Activated CD4-positive, alpha-beta T cell treated with anti-CD3 and anti-CD28 coated beads, Interleukin-2, Interleukin-6, amounts not matched to agents 100 ng/mL and 50 ng/mL, durations not matched to agents 16 hours and 8 hours (primary cell): ENCODE results near the gene TCN1.
"Not testable (repeated sequence)": the region's sequence is repeated elsewhere in the genome, so short reads cannot be mapped to it uniquely, and the experiment has no call there.

ENCODE experiments used
- DNase-seq: peaks from one replicate; pipeline ENCODE4 v3.0.0-alpha.2; 2020

TCN1 gene, protein sequence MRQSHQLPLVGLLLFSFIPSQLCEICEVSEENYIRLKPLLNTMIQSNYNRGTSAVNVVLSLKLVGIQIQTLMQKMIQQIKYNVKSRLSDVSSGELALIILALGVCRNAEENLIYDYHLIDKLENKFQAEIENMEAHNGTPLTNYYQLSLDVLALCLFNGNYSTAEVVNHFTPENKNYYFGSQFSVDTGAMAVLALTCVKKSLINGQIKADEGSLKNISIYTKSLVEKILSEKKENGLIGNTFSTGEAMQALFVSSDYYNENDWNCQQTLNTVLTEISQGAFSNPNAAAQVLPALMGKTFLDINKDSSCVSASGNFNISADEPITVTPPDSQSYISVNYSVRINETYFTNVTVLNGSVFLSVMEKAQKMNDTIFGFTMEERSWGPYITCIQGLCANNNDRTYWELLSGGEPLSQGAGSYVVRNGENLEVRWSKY

DNA sequence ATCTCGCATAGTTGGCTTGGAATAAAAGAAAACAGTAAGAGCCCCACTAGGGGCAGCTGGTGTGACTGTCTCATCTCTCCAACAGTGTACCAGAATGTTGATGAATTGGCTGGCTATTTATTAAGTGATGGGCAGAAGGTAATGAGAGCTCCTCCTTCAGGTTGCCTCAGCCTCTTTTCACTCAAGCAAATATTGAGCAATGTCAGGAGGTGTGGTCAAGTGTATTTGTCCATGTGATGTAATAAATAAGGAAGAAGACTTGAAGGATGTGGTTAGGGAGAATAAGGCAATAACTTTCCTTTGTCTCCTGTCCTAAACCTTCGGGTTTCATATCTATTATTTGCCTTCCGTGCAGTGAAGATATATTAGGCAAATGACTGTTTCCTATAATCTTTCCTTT lies at the start of gene TCN1:
TSS of gene TCN1 (minus strand) at position 91 of the 400 bp plus-strand sequence. CDS start at position 74, 17 bp downstream.
- no peak for DNase-seq

DNA sequence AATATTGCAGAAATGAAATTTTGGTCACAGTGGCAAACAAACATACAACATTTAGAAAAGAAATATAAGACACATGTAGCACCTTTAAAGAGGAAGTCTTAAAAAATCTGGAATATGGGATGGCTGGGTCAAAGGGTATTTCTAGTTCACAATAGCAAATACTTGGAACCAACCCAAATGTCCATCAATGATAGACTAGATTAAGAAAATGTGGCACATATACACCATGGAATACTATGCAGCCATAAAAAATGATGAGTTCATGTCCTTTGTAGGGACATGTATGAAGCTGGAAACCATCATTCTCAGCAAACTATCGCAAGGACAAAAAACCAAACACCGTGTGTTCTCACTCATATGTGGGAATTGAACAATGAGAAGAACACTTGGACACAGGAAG lies 37.3 kb upstream of the TCN1 start:
- DNase-seq, result not testable (repeated sequence)

DNA sequence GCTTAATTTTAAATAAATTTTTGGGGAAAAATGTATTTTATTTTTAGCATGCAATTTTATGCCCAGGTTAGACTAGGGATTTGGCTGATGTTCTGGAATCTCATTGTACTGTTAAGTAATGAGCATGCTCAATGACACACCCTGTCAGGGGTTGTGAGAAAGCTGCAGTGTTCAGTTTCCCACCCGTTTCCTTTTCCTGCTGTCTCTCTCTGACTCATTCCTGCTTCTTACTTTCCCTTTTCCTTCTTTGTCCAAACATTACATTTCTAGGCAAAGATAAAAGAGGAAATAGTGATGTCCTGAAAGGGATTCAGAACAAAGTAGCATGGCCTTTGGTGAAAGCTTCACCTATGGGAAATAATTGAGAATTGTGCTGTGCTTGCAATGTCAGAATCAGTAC lies 35.0 kb upstream of the TCN1 start:
- DNase-seq, result no peak

DNA sequence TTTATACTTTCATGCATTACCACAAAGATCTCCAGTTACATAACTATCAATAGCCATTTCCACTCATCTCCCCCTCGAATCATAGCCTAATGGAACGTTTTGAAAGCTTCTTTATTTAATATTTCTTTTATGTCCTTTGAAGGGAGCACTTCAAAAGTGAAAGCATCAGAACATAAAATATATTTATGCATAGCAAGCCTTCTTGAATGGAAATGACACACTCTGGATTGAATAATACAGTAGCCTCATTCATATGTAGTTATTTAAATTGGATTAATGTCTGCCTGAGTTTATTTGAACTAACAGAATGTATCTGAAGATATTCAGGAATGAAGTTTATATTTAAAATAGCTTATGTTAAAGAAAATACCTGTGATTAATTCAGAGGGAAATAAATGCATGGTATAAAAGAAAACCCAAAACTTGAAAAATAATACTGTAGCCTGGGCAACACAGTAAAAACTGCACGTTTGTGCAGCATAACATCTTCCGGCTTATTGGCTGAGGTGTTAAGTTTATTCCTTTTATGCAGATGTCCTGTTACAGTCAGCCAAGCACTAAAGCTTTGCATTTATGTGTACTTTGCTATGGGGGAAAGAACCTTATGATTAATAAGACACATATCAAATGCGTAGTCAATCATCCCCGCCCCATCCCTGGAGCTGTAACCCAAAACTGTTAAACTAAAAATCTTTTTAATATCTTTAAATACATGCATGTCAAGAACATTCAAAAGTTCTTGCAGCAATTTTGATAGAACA lies 34.3 kb upstream of the TCN1 start:
- no peak for DNase-seq

DNA sequence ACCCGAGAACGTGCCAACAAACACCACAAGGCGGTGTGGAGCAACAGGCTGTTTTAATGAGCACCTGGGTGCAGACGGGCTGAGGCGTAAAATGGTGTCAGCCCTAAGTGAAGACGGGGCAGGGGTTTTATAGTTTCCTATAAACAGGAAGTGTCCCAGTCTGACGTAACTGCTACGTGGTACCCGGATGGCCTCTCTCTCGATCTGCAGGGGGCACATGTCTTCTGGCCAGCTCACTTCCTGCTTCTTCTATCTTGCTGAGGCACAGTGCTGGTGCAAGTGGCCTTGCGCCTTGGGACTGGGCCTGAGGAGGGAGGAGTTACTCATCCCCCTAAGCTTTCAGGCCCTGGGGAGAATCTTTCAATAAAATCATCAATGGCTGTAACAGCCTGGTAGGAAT lies 33.2 kb upstream of the TCN1 start:
- DNase-seq, result no peak

DNA sequence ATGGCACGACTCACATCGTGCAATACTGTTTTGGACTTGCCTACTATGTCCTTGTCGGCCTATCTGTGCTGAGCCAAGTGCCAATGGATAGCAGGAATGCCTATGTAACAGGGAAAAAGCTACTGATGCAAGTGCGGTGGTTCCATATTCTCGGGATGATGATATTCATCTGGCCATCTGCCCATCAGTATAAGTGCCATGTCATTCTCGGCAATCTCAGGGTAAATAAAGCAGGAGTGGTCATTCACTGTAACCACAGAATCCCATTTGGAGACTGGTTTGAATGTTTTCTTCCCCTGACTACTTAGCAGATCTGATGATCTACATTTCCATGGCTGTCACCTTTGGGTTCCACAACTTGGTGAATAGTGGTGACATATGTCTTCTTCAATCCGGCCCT lies 32.4 kb upstream of the TCN1 start:
- DNase-seq, result no peak

DNA sequence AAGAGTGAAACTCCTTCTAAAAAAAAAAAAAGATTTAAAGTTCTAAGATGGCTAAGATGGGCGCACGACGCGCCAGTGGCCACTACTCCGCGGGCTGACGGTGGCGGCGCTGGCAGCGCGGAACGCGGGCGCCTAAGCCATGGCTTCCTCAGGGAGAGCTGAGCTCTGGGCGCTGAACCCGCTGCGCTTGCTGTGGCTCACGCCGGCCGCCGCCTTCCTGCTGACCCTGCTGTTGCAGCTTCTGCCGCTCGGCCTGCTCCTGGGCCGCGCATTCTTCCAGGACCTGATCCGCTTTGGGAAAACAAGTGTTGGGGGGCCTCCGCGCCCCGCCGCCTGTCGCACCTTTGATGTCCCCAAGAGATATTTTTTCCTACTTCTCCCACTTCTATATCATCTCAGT lies 31.8 kb upstream of the TCN1 start:
- DNase-seq, result no peak

DNA sequence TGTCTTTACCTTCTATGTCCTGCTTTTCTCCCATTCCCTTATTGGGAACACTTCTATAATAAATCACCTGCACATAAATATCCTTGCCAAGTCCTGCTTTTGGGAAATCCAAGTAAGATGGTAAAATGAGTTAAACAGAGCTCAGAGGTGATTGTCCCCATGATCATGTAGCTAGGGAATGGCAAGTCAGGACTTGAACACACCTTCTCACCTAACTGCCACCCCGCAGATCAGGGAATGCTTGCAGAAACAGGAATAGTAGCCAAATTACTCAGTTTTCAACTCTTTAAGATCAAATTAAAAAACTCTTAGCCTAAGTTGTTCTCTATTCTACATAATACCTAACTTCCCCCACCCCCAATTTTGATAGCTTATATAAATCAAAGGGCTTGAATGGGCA lies 28.3 kb upstream of the TCN1 start:
- DNase-seq, result no peak

DNA sequence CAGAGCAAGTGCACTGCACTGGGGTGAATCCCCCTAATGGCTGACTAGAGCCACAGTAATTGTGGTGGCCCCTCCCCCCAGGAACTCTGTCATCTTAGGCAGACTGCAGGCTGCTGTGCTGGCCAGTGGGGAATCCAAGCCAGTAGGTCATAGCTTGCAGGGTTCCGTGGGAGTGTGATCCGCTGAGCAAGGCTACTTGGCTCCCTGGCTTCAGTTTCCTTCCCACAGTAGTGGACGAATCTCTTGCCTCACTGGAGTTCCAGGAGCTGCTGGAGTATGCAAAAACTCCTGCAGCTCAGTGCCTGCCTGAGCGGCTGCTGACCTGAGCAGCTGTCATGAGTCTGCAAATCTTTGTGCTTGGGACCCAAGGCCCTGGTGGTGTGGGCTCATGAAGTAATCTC lies 25.5 kb upstream of the TCN1 start:
- no peak for DNase-seq

DNA sequence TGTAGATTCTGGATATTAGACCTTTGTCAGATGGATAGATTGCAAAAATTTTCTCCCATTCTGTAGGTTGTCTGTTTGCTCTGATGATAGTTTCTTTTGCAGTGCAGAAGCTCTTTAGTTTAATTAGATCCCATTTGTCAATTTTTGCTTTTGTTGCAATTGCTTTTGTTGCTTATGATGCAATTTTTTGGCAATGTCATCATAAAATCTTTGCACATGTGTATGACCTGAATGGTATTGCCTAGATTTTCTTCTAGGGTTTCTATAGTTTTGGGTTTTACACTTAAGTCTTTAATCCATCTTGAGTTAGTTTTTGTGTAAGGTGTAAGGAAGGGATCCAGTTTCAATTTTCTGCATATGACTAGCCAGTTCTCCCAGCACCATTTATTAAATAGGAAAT lies 20.9 kb upstream of the TCN1 start:
- DNase-seq, result not testable (repeated sequence)

DNA sequence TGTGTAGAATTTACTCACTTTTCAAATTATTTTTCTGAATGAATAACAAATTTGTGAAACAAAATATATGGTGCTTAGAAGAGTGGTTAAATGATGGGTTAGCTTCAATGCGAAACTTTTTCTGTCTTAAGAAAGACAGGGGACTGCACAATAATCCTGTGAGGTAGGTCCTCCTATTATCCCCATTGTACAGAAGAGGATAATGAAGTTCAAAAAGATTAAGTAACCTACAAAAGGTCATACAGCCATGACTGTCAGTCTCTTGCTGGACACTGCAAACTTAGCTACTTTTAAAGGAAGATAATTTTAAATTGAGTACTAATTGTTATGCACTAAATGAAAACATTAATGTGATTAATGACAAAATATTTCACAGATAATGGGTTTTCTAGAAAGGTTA lies 17.3 kb upstream of the TCN1 start:
- no peak for DNase-seq

DNA sequence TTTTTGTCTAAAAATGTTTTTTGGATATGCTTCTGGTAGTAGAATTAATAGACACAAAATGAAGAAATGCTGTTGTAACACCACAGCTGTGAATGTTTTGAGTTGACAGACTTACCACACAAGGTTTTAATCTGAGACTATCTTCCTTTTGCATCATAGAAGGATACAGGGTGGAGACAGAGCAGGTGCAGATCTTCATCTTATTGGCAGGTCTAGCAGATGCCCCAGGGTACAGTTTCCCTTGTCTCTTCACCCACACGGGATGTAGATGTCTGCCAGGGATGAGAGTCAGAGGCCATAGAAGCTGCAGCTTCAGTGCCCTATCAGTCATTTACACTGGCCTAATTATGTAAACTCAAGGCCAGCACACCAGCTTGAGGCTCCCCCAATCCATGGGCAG lies 13.3 kb upstream of the TCN1 start:
- no peak for DNase-seq

DNA sequence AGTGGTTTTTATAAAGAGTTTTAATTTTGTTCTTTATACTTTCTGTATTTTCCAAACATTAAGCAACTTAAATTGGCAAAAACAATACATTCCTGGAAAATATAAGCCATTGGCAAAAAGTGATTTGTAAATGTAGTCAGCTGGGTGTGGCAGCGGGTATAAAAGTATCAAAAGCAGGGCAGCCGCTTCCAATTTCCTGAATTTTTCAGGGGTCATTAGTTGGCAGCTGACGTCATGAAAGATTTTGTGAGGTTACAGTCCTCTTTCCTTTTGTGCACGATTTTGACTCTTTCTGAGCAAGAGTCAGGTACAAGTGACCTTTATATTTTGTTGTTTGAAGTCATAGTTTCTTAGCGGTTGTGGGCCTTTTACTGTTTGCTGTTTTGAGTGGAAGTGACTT lies 12.3 kb upstream of the TCN1 start, which contains the start of gene OOSP3:
TSS of gene OOSP3 (plus strand) at position 208 of the 400 bp plus-strand sequence. CDS start at position 235, 27 bp downstream.
- DNase-seq, result no peak

DNA sequence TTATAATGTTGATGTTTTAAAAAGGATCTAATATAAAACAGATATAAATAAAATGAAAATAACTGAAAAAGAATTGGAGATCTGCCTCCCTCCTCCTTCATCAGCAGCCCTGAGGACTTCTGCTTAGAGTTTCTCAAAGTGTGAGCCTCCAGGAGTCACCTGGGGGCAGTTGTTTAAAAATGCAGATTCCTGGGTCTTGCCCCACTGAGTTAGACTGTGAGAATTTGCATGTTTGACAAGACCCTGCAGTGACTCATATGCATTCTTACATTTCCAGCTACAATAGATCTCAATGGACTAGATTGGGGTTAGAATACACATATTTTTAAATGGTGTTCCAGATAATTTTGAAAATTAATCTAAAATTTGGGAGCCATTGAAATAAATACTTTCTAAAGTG lies 11.5 kb upstream of the TCN1 start:
- no peak for DNase-seq

DNA sequence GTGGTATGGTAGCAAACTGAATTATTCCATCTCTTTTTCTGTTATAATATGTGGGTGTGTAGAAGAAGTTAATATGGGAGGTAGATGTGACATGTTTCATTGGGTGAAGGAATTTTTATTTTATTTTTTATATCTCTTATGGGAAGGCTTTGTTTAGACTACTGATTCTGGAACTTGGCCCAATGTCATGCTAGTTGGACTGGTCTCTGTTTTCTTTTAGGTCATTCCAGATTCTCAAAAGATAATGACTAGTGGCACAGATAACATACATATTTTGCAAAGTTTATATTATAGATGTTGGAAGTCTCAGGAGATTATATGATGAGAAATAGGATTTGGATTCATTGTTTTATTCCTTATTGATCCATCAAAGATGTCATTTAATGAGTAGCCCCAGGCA lies 11.0 kb upstream of the TCN1 start:
- DNase-seq, result no peak

DNA sequence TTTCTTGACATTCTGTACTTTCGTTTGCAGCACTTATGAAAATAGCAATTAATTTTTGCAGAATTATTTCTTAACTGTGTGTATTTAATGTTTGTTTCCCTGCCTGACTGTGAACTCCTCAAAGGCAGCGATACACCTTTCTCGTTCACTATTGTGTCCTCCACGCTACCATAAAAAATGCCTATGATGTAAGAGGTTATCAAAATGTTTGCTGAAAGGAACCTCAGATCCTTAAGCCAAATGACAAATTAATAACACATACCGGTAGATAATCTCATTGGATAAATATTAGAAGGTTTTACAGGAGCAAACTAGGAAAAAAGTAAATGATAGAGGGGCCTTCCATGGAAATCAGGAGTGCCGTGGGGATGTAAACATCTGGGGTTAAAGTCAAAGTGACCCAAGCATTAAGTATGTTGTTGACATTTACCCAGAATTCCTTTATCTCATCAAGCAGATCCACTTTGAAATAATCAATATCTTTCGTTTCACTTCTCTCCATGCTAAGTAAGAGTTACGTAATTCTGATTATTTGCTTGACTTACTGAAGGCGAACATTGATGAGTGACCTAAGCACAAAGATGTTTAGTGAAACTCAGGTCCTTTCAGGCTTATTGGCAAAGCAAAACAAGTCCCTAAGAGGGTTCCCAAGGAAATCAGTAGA lies 9.7 kb upstream of the TCN1 start:
- no peak for DNase-seq

DNA sequence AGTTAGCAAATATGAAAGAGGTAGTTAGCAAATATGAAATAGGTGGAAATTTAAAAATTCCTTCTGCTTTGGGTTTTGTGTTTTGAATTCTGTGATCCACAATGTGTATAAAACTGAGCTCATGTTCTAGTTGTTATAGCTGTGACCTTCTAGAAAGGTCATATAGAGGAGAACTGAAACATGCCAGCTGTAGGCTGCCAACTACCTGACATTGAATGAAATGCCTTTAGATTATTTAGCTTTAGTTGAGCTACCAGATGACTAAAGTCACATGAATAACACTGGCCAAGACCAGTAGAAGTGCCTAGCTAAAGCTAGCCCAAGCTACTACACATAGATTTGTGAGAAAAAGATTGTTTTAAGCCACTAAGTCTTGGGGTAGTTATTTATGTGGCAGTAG lies 5.8 kb upstream of the TCN1 start:
- DNase-seq, result no peak

DNA sequence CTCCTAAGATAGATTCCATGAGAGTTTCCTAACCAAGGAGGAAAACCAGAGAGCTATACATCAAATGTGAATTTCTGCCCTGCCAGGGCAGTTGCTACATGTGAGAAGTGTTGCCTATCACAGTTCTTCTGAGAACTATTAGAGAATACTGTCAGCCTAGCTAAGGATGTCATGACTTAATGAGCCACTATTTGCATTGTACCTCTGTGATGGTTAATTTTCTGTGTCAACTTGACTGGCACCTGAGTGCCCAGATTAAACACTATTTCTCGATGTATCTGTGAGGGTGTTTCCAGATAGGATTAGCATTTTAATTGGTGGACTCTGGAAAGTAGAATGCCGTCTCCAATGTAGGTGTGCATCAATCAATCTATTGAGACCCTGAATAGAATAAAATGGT lies 1.7 kb upstream of the TCN1 start:
- no peak for DNase-seq

DNA sequence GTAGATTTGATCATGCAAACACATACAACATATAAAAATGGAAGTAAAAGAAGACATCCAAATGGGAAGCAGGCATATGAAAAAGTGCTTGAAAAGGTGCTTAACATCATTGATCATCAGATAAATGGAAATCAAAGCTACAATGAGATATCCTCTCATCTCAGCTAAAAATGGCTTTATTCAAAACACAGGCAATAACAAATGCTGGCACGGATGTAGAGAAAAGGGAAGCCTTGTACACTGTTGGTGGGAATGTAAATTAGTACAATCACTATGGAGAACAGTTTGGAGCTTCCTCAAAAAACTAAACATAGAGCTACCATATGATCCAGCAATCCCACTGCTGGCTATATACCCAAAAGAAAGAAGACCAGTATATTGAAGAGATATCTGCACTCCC lies 549 bp upstream of the TCN1 start:
- DNase-seq, result no peak

DNA sequence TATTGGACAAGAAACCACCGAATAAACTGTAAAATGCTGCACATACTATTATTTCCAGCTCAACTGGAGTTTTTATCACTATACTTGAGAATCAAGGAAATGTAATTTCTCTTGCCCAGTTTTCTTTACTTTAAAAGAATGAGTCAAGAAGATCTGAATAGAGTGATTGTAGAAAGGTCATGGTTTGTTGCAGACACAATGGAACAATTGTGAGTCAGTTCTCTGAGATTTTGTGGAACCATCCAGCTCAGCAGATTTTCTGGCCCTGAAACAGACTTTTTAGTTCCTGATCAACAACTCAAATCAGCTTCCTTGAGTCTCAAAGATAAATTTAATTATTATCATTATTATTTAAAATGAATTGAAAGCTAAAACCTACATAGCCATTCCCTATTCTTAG lies 1.3 kb downstream of the TCN1 start:
- no peak for DNase-seq

DNA sequence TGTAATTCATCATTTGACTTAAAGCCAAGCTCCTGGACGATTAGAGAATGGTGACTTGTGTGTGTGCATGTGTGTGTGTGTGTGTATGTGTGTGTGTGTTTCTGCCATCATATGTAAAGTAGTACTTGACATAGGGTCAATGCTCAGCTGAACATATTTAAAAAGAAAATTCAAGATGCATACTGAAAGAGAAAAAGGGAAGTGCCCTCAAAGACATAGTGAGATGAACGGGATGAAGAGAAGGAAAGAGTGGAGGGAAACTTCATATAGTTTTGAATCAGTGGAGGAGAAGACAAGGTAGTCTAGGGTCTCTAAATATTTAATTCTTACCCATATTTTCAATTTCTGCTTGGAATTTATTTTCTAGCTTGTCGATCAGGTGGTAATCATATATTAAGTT lies 4.0 kb downstream of the TCN1 start:
- no peak for DNase-seq

DNA sequence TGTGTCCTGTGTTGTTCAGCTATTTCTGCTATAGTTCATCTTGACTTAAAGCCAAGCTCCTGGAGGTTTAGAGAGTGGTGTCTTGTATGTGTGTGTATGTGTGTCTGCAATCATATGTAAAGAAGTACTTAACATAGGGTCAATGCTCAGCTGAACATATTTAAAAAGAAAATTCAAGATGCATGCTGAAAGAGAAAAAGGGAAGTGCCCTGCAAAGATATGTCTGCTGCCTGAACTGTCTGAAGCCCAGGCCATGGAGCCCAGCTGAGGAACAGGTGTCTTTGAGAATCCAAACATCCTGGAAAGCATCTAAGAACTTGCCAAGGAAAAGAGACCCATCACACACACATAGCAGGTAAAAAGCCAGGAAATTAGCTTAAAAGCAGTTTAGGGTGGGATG lies 6.6 kb downstream of the TCN1 start:
- no peak for DNase-seq
